SK-N-SH (cell line): ENCODE results near the gene SLC35F6. TPM values are rescaled to one million over a fixed set of nuclear protein-coding genes. Genes with fewer than 3 reads are reported as not detected.

Source experiments
- CTCF ChIA-PET: fragments of 300-600, 350-600 bp; formaldehyde crosslinking; extraction: SDS; loops from one replicate; lab custom pipeline; 2021; lab: Yijun Ruan, JAX
- POLR2A ChIA-PET: fragments of 350-600 bp; sonication (Branson Sonifier 250); formaldehyde crosslinking; extraction: SDS; loops from one replicate; lab custom pipeline; 2020; ENCODE audit warnings: antibody characterized with exemption, inconsistent platforms; lab: Yijun Ruan, JAX
- DNase-seq: peaks from one replicate; pipeline ENCODE4 v3.0.0; 2012
- H2AFZ ChIP-seq: fragments of 200-600 bp; sonication (generic); 2 replicates; pipeline ENCODE4 v1.8.1; 2016; ENCODE audit warnings: antibody characterized with exemption, mild to moderate bottlenecking, low read depth
- H3F3A ChIP-seq: fragments of 200-600 bp; sonication (generic); replicated peaks from 2 replicates; pipeline ENCODE3; 2016; ENCODE audit warnings: antibody characterized with exemption, mild to moderate bottlenecking; ENCODE audit not compliant: insufficient read depth
- H3K27ac ChIP-seq, 2 experiments: fragments of 200-500 bp in 1 of 2; fragments of 200-600 bp in 1 of 2; sonication (Bioruptor generic) in 1 of 2; sonication (generic), shearing (Covaris generic) in 1 of 2; 2 replicates each; pipeline versions ENCODE4 v1.5.1 to v1.6.1; 2014 to 2016; ENCODE audit warnings: low read depth in 2 of 2, inconsistent platforms in 1 of 2, low read length in 1 of 2, mild to moderate bottlenecking in 1 of 2, mixed read lengths in 1 of 2
- H3K27me3 ChIP-seq: fragments of 200-600 bp; sonication (generic), shearing (Covaris generic); 2 replicates; pipeline ENCODE4 v1.6.1; 2016; ENCODE audit warnings: mixed run types; ENCODE audit not compliant: insufficient read depth
- H3K36me3 ChIP-seq, 2 experiments: fragments of 200-500 bp in 1 of 2; fragments of 200-600 bp in 1 of 2; sonication (Bioruptor generic) in 1 of 2; sonication (generic) in 1 of 2; replicated peaks in 1 of 2; 2 replicates each; pipeline versions ENCODE3 to v1.5.1; 2014 to 2016; ENCODE audit warnings: low read length in 1 of 2, mild to moderate bottlenecking in 1 of 2; ENCODE audit not compliant: insufficient read depth in 2 of 2, control insufficient read depth in 1 of 2
- H3K4me1 ChIP-seq, 2 experiments: fragments of 200-500 bp in 1 of 2; fragments of 200-600 bp in 1 of 2; sonication (Bioruptor generic) in 1 of 2; sonication (generic), shearing (Covaris generic) in 1 of 2; 2 replicates each; pipeline versions ENCODE4 v1.5.1 to v1.6.1; 2014 to 2016; ENCODE audit warnings: low read depth in 1 of 2, low read length in 1 of 2, mixed run types in 1 of 2; ENCODE audit not compliant: insufficient read depth in 2 of 2, control insufficient read depth in 1 of 2
- H3K4me2 ChIP-seq: fragments of 200-600 bp; sonication (generic), shearing (Covaris generic); 2 replicates; pipeline ENCODE4 v1.6.1; 2017; ENCODE audit warnings: mixed run types
- H3K4me3 ChIP-seq, 2 experiments: fragments of 200-500 bp in 1 of 2; fragments of 200-600 bp in 1 of 2; sonication (Bioruptor generic) in 1 of 2; sonication (generic), shearing (Covaris generic) in 1 of 2; 2 replicates each; pipeline versions ENCODE4 v1.5.1 to v1.8.1; 2014 to 2016; ENCODE audit warnings: low read depth in 2 of 2, inconsistent platforms in 1 of 2, low read length in 1 of 2, mild to moderate bottlenecking in 1 of 2, mixed read lengths in 1 of 2, moderate library complexity in 1 of 2
- H3K79me2 ChIP-seq: fragments of 200-600 bp; sonication (generic); 2 replicates; pipeline ENCODE4 v1.8.1; 2017; ENCODE audit warnings: mild to moderate bottlenecking; ENCODE audit not compliant: insufficient read depth
- H3K9ac ChIP-seq: fragments of 200-600 bp; sonication (generic); 2 replicates; pipeline ENCODE4 v1.6.1; 2017; ENCODE audit warnings: mixed run types
- H3K9me2 ChIP-seq: fragments of 200-600 bp; sonication (generic); 2 replicates; pipeline ENCODE4 v1.6.1; 2017; ENCODE audit warnings: mixed run types
- H3K9me3 ChIP-seq: fragments of 200-600 bp; sonication (generic); 2 replicates; pipeline ENCODE4 v1.6.1; 2017; ENCODE audit warnings: mixed run types, mild to moderate bottlenecking, moderate library complexity
- H4K20me1 ChIP-seq: fragments of 200-600 bp; sonication (generic); 2 replicates; pipeline ENCODE4 v1.6.1; 2017; ENCODE audit warnings: mild to moderate bottlenecking, mixed run types; ENCODE audit not compliant: insufficient read depth
- CHD2 ChIP-seq: fragments of 150-350 bp; IDR thresholded peaks from 2 replicates; pipeline ENCODE4 v1.6.1; 2018; ENCODE audit warnings: low read length; ENCODE audit not compliant: partially characterized antibody
- ELF1 ChIP-seq: IDR thresholded peaks from 2 replicates; pipeline ENCODE4 v1.4.0; 2012
- EP300 ChIP-seq, 2 experiments: IDR thresholded peaks; 2 replicates each; pipeline versions ENCODE4 v1.4.0 to v1.6.1; 2012; ENCODE audit warnings: borderline replicate concordance in 1 of 2, low read depth in 1 of 2, low read length in 1 of 2
- EZH2phosphoT487 ChIP-seq: fragments of 200-600 bp; sonication (generic); IDR thresholded peaks from 2 replicates; pipeline ENCODE4 v1.6.1; 2017; ENCODE audit warnings: low read depth, mixed run types, mild to moderate bottlenecking, antibody characterized with exemption, moderate library complexity, borderline replicate concordance
- FOSL2 ChIP-seq: IDR thresholded peaks from 2 replicates; pipeline ENCODE4 v1.4.0; 2012; ENCODE audit warnings: low read depth, mild to moderate bottlenecking, moderate library complexity, borderline replicate concordance
- FOXM1 ChIP-seq: IDR thresholded peaks from 2 replicates; pipeline ENCODE4 v1.4.0; 2012; ENCODE audit warnings: low read depth, mild to moderate bottlenecking
- GABPA ChIP-seq: IDR thresholded peaks from 2 replicates; pipeline ENCODE4 v1.4.0; 2012; ENCODE audit warnings: low read depth, mild to moderate bottlenecking
- GATA2 ChIP-seq: sonication (generic); formaldehyde crosslinking; IDR thresholded peaks from 2 replicates; pipeline ENCODE4 v1.5.0; 2020; ENCODE audit warnings: mild to moderate bottlenecking, missing genetic modification reagents
- JUND ChIP-seq: IDR thresholded peaks from 2 replicates; pipeline ENCODE4 v1.4.0; 2012
- NFIC ChIP-seq: IDR thresholded peaks from 2 replicates; pipeline ENCODE4 v1.4.0; 2012; ENCODE audit warnings: borderline replicate concordance
- POLR2AphosphoS5 ChIP-seq: IDR thresholded peaks from 2 replicates; pipeline ENCODE4 v1.6.1; 2012; ENCODE audit warnings: low read depth, low read length
- RAD21 ChIP-seq: IDR thresholded peaks from 2 replicates; pipeline ENCODE4 v1.6.1; 2012; ENCODE audit warnings: mild to moderate bottlenecking, low read length
- RCOR1 ChIP-seq: fragments of 150-350 bp; IDR thresholded peaks from 2 replicates; pipeline ENCODE4 v1.6.1; 2017; ENCODE audit warnings: antibody characterized with exemption, low read length
- RFX5 ChIP-seq: IDR thresholded peaks from 2 replicates; pipeline ENCODE4 v1.6.1; 2012; ENCODE audit warnings: mild to moderate bottlenecking, improper control_type of control experiment, low read length
- SIN3A ChIP-seq: IDR thresholded peaks from 2 replicates; pipeline ENCODE4 v1.6.1; 2012; ENCODE audit warnings: low read depth, mild to moderate bottlenecking, low read length, moderate library complexity, borderline replicate concordance
- SMC3 ChIP-seq: IDR thresholded peaks from 2 replicates; pipeline ENCODE4 v1.6.1; 2012; ENCODE audit warnings: low read depth, low read length, improper control_type of control experiment
- TAF1 ChIP-seq: IDR thresholded peaks from 2 replicates; pipeline ENCODE4 v1.6.1; 2012; ENCODE audit warnings: low read depth, mild to moderate bottlenecking, low read length, moderate library complexity, borderline replicate concordance
- TCF12 ChIP-seq: IDR thresholded peaks from 2 replicates; pipeline ENCODE4 v1.4.0; 2012
- WGBS: methylation state at CpG from one replicate; pipeline ENCODE4 v1.1.6; 2017; ENCODE audit warnings: low lambda C conversion rate; 5-methylcytosine and 5-hydroxymethylcytosine counted together
- polyA plus RNA-seq, 3 experiments: library from polyadenylated mRNA; depleted of rRNA; stranded (reverse); fragments of >200 nt; gene quantifications; 2 replicates each; pipeline ENCODE4 v1.2.3, GENCODE V29; 2012
- TF ChIP-seq, protein P1 (sequence below): IDR thresholded peaks from 2 replicates; pipeline ENCODE4 v1.4.0; 2012; ENCODE audit warnings: low read depth, borderline replicate concordance
- TF ChIP-seq, protein P2 (sequence below): fragments of 150-350 bp; IDR thresholded peaks from 2 replicates; pipeline ENCODE4 v1.6.1; 2016; ENCODE audit warnings: mild to moderate bottlenecking, low read depth, low read length
- TF ChIP-seq, protein P3 (sequence below): IDR thresholded peaks from 2 replicates; pipeline ENCODE4 v1.4.0; 2012; ENCODE audit warnings: low read depth, borderline replicate concordance
- TF ChIP-seq, protein P4 (sequence below): fragments of 200-600 bp; sonication (generic); IDR thresholded peaks from 2 replicates; pipeline ENCODE4 v1.6.1; 2017; ENCODE audit warnings: antibody characterized with exemption, mild to moderate bottlenecking, moderate library complexity

The SLC35F6 gene
- polyA plus RNA-seq, 1 of the 3 experiments (the other 2 are of a cell fraction), result 16.0 TPM

DNA sequence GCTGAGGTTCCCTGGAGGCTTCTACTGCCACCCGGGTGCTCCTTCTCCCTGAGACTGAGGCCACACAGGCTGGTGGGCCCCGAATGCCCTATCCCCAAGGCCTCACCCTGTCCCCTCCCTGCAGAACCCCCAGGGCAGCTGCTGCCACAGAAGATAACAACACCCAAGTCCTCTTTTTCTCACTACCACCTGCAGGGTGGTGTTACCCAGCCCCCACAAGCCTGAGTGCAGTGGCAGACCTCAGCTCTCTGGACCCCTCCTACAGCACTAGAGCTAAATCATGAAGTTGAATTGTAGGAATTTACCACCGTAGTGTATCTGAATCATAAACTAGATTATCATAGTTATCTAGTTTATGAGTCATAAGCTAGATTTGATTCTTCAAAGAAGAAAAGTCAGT is 14.4 kb downstream of the SLC35F6 start:
- Histone ChIP-seq H3K9me3 (no peaks in the 10 kb centered on the region), H3F3A (peaks cover 9% of the 10 kb centered on the region), H3K27ac (peak overlapping the region in 1 of 2 experiments; percentile 16; a peak in 1 of 4 replicates), H3K27me3 (no peaks in the 10 kb centered on the region), H2AFZ (no peak overlapping the region), H3K9me2 (no peaks in the 10 kb centered on the region), H3K4me3 (no peak overlapping the region), H4K20me1 (peaks cover 6% of the 10 kb centered on the region; the same call in 1 of the 2 replicates), H3K4me1 (0 out of 4 replicates have a peak, but pooled peaks cover 0 to 7% of the 10 kb centered on the region in 2 experiments), H3K36me3 (peaks cover 26 to 54% of the 10 kb centered on the region in 2 experiments), H3K79me2 (peaks cover 14% of the 10 kb centered on the region; the same call in 1 of the 2 replicates), H3K4me2 (no peak overlapping the region), H3K9ac (no peak overlapping the region)
- TF ChIP-seq FOSL2 (peak; percentile 49; the same call in 1 of the 2 replicates), RFX5 (no peak), TAF1 (no peak), POLR2AphosphoS5 (no peak), JUND (peak; percentile 14; the same call in 1 of the 2 replicates), SMC3 (no peak)
- WGBS, result 69% methylated on average over 3 of the region's 3 CpGs
- ChIA-PET CTCF (interaction anchor here (1.5 to 2.9 kb wide), 4 partner anchors 10 to 164 kb away, joined by 5 to 8 read pairs (median 7); partner anchors contain the start of gene SLC35F6), POLR2A (no interaction called here)
- no peak for DNase-seq

DNA sequence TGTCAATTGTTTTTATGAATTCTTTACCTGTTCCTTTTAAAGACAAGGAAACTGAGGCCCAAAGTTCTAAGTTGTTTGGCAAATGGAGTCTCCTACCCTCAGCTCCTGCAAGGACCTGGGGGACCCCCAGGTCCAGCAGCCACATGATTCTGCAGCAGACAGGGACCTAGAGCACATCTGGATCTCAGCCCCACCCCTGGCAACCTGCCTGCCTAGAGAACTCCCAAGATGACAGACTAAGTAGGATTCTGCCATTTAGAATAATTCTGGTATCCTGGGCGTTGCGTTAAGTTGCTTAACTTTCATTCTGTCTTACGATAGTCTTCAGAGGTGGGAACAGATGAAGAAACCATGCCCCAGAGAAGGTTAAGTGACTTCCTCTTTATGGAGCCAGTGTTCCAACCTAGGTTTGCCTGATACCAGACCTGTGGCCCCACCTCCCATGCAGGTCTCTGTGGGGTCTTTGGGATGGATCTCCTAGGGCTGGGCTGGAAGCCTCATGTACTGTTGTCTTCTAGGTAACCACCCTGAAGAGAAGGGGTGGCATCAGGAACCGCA is 16.2 kb downstream of the SLC35F6 start:
- WGBS, result 93% methylated on average over 4 of the region's 4 CpGs
- Histone ChIP-seq H3K9me3 (no peaks in the 10 kb centered on the region), H3K79me2 (no peaks in the 10 kb centered on the region), H3K27ac (no peak overlapping the region), H3K36me3 (peaks cover 26 to 40% of the 10 kb centered on the region in 2 experiments), H3K27me3 (no peaks in the 10 kb centered on the region), H2AFZ (no peak overlapping the region), H3K4me2 (no peak overlapping the region), H4K20me1 (peaks cover 6% of the 10 kb centered on the region; the same call in 1 of the 2 replicates), H3K9ac (no peak overlapping the region), H3F3A (peaks cover 14% of the 10 kb centered on the region), H3K4me3 (no peak overlapping the region), H3K9me2 (no peaks in the 10 kb centered on the region), H3K4me1 (peaks cover 0 to 7% of the 10 kb centered on the region in 2 experiments; a peak in 1 of 4 replicates)
- DNase-seq, result no peak
- ChIA-PET POLR2A (no interaction called here), CTCF (interaction anchor here (1.0 to 1.5 kb wide), 2 partner anchors 11 to 35 kb away, joined by 3 read pairs; no protein-coding TSS in a partner anchor)
- TF ChIP-seq RCOR1 (no peak), GATA2 (CRISPR knock-in tag) (no peak), ELF1 (no peak), POLR2AphosphoS5 (no peak), SMC3 (no peak), EZH2phosphoT487 (no peak), GABPA (no peak), SIN3A (no peak), EP300 (IDR thresholded peaks at IDR 0.05; ENCODE audit: borderline replicate concordance in 1 of 2, low read depth in 1 of 2, low read length in 1 of 2) (no peak), FOXM1 (no peak), JUND (no peak), NFIC (no peak), RAD21 (no peak), FOSL2 (no peak), TCF12 (no peak), CHD2 (no peak)
- TF ChIP-seq, protein P1, sequence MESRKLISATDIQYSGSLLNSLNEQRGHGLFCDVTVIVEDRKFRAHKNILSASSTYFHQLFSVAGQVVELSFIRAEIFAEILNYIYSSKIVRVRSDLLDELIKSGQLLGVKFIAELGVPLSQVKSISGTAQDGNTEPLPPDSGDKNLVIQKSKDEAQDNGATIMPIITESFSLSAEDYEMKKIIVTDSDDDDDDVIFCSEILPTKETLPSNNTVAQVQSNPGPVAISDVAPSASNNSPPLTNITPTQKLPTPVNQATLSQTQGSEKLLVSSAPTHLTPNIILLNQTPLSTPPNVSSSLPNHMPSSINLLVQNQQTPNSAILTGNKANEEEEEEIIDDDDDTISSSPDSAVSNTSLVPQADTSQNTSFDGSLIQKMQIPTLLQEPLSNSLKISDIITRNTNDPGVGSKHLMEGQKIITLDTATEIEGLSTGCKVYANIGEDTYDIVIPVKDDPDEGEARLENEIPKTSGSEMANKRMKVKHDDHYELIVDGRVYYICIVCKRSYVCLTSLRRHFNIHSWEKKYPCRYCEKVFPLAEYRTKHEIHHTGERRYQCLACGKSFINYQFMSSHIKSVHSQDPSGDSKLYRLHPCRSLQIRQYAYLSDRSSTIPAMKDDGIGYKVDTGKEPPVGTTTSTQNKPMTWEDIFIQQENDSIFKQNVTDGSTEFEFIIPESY, result no peak
- TF ChIP-seq, protein P2, sequence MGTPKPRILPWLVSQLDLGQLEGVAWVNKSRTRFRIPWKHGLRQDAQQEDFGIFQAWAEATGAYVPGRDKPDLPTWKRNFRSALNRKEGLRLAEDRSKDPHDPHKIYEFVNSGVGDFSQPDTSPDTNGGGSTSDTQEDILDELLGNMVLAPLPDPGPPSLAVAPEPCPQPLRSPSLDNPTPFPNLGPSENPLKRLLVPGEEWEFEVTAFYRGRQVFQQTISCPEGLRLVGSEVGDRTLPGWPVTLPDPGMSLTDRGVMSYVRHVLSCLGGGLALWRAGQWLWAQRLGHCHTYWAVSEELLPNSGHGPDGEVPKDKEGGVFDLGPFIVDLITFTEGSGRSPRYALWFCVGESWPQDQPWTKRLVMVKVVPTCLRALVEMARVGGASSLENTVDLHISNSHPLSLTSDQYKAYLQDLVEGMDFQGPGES, result no peak
- TF ChIP-seq, protein P3, sequence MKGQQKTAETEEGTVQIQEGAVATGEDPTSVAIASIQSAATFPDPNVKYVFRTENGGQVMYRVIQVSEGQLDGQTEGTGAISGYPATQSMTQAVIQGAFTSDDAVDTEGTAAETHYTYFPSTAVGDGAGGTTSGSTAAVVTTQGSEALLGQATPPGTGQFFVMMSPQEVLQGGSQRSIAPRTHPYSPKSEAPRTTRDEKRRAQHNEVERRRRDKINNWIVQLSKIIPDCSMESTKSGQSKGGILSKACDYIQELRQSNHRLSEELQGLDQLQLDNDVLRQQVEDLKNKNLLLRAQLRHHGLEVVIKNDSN, result no peak
- TF ChIP-seq, protein P4, sequence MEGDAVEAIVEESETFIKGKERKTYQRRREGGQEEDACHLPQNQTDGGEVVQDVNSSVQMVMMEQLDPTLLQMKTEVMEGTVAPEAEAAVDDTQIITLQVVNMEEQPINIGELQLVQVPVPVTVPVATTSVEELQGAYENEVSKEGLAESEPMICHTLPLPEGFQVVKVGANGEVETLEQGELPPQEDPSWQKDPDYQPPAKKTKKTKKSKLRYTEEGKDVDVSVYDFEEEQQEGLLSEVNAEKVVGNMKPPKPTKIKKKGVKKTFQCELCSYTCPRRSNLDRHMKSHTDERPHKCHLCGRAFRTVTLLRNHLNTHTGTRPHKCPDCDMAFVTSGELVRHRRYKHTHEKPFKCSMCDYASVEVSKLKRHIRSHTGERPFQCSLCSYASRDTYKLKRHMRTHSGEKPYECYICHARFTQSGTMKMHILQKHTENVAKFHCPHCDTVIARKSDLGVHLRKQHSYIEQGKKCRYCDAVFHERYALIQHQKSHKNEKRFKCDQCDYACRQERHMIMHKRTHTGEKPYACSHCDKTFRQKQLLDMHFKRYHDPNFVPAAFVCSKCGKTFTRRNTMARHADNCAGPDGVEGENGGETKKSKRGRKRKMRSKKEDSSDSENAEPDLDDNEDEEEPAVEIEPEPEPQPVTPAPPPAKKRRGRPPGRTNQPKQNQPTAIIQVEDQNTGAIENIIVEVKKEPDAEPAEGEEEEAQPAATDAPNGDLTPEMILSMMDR, result no peak
